Measurements from ENCODE around the gene SEZ6. TPM values are rescaled to one million over a fixed set of nuclear protein-coding genes. Genes with fewer than 3 reads are reported as not detected.

Gene SEZ6, protein sequence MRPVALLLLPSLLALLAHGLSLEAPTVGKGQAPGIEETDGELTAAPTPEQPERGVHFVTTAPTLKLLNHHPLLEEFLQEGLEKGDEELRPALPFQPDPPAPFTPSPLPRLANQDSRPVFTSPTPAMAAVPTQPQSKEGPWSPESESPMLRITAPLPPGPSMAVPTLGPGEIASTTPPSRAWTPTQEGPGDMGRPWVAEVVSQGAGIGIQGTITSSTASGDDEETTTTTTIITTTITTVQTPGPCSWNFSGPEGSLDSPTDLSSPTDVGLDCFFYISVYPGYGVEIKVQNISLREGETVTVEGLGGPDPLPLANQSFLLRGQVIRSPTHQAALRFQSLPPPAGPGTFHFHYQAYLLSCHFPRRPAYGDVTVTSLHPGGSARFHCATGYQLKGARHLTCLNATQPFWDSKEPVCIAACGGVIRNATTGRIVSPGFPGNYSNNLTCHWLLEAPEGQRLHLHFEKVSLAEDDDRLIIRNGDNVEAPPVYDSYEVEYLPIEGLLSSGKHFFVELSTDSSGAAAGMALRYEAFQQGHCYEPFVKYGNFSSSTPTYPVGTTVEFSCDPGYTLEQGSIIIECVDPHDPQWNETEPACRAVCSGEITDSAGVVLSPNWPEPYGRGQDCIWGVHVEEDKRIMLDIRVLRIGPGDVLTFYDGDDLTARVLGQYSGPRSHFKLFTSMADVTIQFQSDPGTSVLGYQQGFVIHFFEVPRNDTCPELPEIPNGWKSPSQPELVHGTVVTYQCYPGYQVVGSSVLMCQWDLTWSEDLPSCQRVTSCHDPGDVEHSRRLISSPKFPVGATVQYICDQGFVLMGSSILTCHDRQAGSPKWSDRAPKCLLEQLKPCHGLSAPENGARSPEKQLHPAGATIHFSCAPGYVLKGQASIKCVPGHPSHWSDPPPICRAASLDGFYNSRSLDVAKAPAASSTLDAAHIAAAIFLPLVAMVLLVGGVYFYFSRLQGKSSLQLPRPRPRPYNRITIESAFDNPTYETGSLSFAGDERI
- not detected in 2 replicates for total RNA-seq

- intact Hi-C loops (cut with micrococcal nuclease): no loop called here
These were observed at the start of gene SEZ6 for GRCh38 chr17:29005936-29006511. TSS of gene SEZ6 (minus strand) at chr17:29006033. CDS start at chr17:29005869, 164 bp downstream.

DNA sequence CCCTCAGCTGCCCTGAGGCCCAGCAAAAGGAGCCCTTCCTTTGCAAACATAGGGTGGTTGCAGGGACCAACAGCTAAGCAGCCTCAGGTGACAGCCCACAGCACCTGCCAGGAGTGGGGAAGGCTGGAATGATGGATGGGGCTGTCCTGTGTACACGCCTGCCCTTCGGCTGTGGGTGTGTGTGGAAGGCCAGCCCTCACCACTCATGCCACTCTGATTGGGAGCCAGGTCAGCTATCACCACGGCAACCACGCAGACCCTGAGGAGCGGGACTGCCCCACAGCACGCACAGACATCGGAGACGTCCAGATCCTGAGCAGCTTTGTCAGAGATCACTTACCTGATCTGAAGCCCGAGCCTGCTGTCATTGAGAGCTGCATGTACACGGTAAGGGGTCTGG is 49.0 kb upstream of the SEZ6 start:
- intact Hi-C loops (cut with micrococcal nuclease): no loop called here

DNA sequence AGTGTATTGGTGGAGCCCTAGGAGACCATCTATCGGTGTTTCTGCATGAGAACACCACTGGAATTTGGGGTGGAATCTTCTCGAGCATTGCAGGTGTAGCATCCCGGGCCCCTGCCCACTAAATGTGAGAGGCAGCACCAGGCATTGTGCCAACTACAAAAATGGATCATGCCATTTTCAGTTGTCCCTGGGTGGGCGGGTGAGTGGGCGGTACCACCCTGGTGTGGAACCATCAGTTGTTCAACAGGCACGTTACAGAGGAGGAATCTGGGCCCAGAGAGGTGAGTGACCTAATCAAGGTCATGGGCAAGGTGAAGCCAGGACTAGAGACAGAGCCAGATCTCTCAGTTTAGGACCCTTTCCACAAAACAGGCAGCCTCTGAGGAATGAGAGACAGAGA is 45.9 kb upstream of the SEZ6 start:
- intact Hi-C loops (cut with micrococcal nuclease): no loop called here

GRCh38 chr17:29051194-29051593 is 45.4 kb upstream of the SEZ6 start:
- intact Hi-C loops (cut with micrococcal nuclease): no loop called here

DNA sequence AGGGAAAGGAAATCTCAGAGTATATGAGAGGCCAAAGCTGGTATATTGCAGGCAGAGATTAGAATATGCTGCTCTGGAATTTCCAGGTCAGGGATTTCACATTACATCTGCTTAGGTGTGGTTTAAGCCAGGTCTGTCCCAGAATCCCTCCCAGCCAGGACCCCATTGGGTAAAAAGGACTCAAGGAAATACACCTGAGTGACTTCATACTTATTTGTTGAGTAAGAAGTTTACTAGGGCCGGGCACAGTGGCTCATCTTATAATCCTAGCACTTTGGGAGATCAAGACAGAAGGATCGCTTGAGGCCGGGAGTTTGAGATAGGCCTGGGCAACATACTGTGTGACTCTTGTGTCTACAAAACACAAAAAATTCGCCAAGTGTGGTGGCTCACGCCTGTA is 44.3 kb upstream of the SEZ6 start:
- intact Hi-C loops (cut with micrococcal nuclease): no loop called here

- intact Hi-C loops (cut with micrococcal nuclease): no loop called here
These were observed 43.8 kb upstream of the SEZ6 start for GRCh38 chr17:29049541-29050145.

GRCh38 chr17:29048440-29049368 is 42.9 kb upstream of the SEZ6 start:
- intact Hi-C loops (cut with micrococcal nuclease): no loop called here

DNA sequence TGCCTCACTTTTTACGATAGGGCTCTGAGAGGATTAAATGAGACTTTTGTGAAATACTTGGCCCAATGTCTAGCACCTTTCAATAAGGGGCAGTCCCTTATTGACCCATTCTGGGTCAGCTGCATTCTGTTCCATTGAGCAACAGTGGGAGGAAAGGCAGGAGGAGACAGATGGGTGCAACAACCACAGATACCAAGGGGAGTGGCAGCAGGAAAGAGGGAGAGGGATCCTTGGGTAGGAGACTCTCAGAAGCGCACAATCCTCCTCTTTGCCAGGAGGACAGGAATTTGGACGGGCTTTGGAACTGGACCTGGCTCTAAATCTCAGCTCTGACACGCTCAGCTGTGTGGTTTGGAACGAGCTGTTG is 40.6 kb upstream of the SEZ6 start:
- intact Hi-C loops (cut with micrococcal nuclease): no loop called here

GRCh38 chr17:29045734-29046472 is 40.1 kb upstream of the SEZ6 start:
- intact Hi-C loops (cut with micrococcal nuclease): no loop called here

GRCh38 chr17:29045026-29045425 is 39.2 kb upstream of the SEZ6 start:
- intact Hi-C loops (cut with micrococcal nuclease): no loop called here

DNA sequence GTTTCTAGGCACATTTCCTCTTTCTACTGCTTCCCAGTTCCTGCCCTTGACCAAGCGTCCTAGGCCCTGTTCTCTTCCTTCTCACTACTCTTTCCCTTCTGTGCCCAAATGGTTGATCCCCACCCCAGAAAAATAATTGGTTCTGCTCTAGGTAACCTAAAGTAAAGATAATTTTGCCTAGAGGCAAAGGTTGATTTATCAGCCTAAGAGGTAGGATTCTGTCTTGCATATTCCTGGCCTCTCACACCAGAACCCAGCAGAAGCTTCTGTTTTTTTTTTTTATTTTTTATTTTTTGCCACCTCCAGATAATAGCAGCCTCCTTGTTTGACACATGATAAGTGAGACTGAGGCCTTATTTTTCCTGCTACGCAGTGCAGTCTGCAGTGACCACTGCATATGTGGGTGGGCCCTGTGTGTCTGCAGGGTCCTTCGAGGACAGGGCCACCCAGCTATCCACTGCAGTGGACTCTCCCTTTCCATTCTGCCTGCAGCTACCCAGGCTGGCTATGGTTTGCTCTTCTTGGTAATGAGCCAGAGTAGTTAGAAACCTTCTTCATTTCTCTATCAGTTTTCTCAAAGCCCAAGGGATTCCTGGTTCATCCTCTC is 37.8 kb upstream of the SEZ6 start:
- intact Hi-C loops (cut with micrococcal nuclease): no loop called here

GRCh38 chr17:29042679-29043538 is 37.1 kb upstream of the SEZ6 start, which contains the start of gene PIPOX:
TSS of gene PIPOX (plus strand) at chr17:29043141. CDS start at chr17:29043226, 85 bp downstream.
- intact Hi-C loops (cut with micrococcal nuclease): no loop called here

DNA sequence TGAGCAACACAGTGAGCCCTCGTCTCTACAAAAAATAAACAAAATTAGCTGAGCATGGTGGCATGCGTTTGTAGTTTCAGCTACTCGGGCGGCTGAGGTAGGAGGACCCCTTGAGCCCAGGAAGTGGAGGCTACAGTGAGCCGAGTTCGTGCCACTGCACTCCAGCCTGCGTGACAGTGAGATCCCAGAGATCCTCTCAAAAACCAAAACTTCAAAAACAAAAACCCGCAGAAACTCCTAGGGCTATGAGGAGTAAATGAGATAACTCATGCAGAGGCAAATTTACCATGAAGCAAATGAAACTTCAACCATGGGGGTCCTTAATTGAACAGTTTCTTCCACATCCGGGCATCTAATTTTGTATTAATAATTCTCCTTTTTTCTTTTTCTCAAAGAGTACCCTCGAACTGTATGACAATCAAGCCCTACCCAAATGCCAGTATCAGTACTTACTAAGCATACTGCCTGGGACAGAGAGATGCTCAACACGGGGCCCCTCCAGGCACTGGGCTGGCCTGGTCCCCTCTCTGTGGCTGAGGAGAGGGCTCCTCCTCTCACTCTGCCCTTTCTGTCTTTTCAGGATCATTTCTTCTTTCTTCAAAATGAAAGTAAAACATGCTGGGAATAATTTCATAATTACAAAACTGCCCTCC is 36.3 kb upstream of the SEZ6 start:
- intact Hi-C loops (cut with micrococcal nuclease): no loop called here

DNA sequence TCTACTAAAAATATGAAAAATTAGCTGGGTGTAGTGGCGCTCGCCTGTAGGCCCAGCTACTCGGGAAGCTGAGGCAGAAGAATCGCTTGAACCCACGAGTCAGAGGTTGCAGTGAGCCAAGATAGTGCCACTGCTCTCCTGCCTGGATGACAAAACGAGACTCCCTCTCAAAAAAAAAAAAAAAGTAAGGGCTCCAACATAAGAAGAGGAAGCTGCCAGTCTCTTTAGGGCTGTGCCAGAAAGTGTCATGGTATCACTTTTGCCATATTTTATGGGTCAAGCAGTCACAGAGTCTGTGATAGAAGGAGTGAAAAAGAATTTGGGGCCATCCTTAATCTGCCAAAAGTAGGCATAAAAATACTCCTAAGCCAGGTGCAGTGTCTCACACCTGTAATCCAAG is 35.7 kb upstream of the SEZ6 start:
- intact Hi-C loops (cut with micrococcal nuclease): no loop called here

DNA sequence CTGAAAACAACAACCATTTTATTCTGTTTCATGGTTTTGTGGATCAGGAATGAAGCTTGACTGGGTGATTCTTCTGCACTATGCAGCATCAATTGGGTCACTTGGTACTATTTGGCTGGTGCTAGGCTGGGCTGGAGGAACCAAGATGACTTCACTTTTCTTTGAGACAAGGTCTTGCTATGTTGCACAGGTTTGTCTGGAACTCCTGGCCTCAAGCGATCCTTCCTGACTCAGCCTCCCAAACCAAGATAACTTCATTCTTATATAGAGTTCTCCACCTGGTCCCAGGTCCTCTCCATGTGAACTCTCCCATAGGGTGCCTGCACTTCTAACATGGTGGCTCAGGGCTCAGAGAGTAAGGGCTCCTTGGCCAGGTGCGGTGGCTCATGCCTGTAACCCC is 35.3 kb upstream of the SEZ6 start:
- intact Hi-C loops (cut with micrococcal nuclease): no loop called here

DNA sequence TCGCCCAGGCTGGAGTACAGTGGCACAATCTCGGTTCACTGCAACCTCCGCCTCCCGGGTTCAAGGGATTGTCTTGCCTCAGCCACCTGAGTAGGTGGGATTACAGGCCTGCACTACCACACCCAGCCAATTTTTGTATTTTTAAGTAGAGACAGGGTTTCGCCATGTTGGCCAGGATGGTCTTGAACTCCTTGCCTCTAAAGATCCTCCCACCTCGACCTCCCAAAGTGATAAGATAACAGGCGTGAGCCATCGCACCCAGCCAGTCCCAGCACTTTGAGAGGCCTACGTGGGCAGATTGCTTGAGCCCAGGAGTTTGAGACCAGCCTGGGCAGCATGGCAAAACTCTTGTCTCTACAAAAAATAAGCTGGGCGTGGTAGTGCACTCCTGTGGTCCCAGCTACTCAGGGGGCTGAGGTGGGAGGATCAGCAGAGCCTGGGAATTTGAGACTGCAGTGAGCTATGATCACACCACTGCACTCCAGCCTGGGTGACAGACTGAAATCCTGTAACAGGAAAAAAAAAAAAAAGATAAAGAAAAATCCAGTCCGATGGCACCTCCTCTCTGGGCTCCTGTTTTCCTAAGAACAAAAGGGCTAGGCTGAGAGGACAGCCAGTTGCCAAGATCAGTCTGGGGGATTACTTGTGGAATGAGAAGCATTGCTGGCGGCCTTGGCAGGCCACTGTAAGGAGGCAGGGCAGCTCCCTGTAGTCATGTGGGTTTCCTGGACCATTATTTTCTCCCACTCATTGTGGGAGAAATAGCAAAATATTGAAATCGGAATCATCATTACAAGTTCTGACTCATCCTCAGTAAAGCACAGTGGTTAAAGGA is 34.1 kb upstream of the SEZ6 start:
- intact Hi-C loops (cut with micrococcal nuclease): no loop called here
